Frontal cortex (tissue), 4 donors: ENCODE measurements around the gene C5orf47. TPM values are rescaled to one million over a fixed set of nuclear protein-coding genes. Genes with fewer than 3 reads are reported as not detected.
A peak's percentile ranks its signal among the peaks of the same experiment; 100 is the strongest.

ENCODE experiments used
- DNase-seq, 2 donors: peaks; one replicate each; pipeline ENCODE4 v3.0.0; 2012; ENCODE audit warnings: low spot score in 2 of 2
- FAIRE-seq: peaks from 2 replicates; lab custom pipeline; 2012; peaks lifted over from hg19 to GRCh38; lab: Jason Lieb, UNC
- total RNA-seq: library from RNA; depleted of rRNA; stranded (reverse); fragments of >200 nt; gene quantifications from one replicate; pipeline ENCODE4 v1.2.3, GENCODE V29; 2014
- donor health status: control.
- donor health status: control.
- donor health status: control.

Gene C5orf47
- total RNA-seq, 1 donor from 2014 or later: 0.41 TPM

- DNase-seq (no peak), FAIRE-seq (no peak)
Observed at GRCh38 chr5:174020928-174021304, 31.9 kb downstream of the C5orf47 start.

GRCh38 chr5:174022384-174023095, 33.6 kb downstream of the C5orf47 start:
- no peak for FAIRE-seq
- no peak for DNase-seq

DNA sequence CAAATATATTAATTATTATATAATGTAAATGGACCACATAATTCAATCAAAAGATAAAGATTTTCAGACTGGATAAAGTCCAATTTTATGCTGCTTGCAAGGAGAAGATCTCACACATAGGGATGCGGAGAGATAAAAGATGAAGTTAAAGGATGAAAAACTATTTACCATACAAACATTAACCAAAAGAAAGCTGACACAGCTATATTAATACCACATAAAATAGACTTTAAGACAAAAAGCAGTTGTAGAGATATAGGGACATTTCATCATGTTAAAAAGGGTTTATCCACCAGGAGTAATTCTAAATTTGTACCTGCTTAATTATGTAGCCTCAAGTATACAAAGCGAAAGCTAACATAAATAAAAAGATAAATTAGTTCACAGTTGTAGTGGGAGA, 41.3 kb downstream of the C5orf47 start:
- no peak for FAIRE-seq
- DNase-seq: no peak

DNA sequence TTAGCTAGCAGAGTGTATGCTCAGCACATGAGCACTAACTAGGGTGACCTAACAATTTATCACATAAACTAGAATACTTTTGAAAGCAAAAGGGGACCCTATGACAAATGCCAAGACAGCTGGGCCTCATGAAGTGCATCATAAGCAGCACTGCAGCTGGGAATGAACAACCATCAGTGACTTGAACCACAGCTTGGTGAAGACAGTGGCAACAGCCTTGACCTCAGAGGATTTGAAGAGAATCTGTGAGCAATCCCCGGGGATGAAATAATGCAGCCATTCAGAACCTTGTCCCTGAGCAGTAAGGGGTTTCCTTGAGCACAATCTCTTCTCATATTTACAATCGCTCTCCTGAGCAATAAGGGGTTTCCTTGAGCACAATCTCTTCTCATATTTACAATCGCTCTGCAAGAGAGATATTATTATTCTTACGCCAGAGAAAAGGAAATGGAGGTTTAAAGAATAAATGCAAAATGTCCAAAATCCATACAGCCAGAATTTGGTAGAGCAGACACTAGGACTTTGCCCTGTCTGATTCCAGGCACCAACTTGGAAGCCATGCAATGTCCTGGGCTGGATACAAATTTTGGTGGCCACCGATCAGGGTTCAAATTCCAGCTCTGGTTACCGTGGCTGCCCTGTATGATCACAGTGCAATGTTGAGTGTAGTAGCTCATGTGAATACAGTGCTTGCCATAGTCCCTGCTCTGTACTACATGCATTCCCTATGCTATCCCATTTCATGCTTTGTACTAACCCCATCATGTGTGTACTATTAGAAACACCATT, 55.7 kb downstream of the C5orf47 start:
- FAIRE-seq (no peak), DNase-seq (no peak)

DNA sequence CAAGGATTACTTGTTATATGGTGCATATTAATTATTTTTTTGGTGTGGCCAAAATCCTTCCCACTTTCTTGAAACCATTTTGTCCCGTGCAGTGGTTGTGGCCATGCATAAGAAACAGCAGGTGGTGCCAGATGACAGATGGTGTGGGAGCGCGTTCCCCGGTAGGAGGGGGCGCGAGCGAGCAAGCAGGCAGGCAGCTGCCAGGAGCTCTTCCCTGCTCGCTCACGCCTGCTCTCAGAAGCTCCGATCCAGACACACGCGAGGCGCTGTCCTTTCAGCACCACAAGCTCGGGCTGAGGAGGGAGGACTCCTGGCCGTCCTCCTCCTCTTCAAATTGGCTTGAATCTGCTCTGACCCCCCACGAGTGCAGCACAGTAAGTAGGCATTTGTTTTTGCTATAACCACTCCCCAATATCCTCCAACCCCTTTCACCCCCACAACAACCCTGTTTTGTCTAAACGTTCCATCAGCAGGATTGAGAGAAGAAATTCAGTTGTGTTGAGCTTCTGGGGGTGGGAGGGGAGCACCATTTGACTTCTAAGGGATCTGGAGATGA, 56.6 kb downstream of the C5orf47 start, which contains the start of gene NSG2:
Gene NSG2 (plus strand): TSS at position 237 of the 556 bp plus-strand sequence. CDS start 1,050 bp downstream, outside the sequence.
- peak; percentile 48 to 69 for DNase-seq
- no peak for FAIRE-seq

DNA sequence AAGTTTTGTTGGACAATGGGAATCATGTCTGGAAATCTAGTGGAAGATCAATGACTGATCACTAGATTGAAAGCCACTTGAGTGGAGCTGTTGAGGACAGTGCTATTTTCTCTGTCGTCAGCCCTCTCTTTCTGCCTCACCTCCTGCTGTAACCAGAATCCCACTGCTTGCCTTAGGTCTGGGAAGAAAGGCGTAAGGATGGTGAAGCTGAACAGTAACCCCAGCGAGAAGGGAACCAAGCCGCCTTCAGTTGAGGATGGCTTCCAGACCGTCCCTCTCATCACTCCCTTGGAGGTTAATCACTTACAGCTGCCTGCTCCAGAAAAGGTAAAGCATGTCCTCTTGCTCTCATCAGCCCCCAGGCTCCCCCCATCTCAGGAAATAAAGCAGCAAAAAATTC, 57.6 kb downstream of the C5orf47 start:
- no peak for DNase-seq
- no peak for FAIRE-seq

- no peak for FAIRE-seq
- no peak for DNase-seq
Observed at GRCh38 chr5:174047472-174048099, 58.6 kb downstream of the C5orf47 start.

GRCh38 chr5:174052636-174053035, 63.7 kb downstream of the C5orf47 start:
- DNase-seq (no peak), FAIRE-seq (no peak)

- DNase-seq: no peak
- FAIRE-seq: no peak
Observed at GRCh38 chr5:174053905-174054304, 64.9 kb downstream of the C5orf47 start.

Other genes with a start within 250 kb of the C5orf47 start
- gene CPEB4, start 100.8 kb upstream of the C5orf47 start, total RNA-seq: 76.2 TPM
- 942 TPM for gene NSG2, start 56.5 kb downstream of the C5orf47 start, total RNA-seq